ENCODE measurements around the gene PCSK9.

Gene PCSK9

DNA sequence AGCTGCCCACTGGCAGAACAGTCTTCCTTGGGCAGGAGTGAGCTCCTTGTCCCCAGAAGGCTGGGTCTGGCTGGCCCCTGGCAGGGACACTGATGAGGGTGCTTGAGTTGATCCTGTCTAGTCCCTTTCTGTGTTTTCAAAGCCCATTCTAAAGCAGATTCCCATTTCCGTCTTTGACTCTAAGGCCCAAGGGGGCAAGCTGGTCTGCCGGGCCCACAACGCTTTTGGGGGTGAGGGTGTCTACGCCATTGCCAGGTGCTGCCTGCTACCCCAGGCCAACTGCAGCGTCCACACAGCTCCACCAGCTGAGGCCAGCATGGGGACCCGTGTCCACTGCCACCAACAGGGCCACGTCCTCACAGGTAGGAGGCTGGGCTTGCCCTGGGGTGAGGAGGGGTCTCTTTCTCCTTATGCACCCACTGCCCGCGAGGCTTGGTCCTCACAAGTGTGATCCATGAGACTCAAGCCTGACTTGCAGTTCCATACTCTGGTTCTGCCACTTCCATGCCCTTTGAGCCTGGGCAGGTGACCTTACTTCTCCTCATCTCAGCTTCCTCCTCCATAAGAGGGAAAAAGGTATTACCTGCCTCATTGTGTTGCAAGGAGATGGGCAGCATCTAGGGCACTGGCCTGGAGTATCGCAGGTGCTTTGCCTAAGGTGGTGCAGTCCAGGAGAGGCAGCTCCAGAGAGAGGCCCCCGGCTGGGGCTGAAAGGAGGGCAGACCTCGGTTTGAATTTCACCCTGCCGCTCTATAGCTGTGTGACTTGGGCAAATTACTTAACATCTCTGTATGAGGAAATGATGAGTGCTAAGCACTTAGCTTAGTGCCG, 20.2 kb downstream of the PCSK9 start:
- DNase-seq (ENCODE audit: low read depth), result no peak

- DNase-seq (ENCODE audit: low read depth), result no peak
These were observed 21.0 kb downstream of the PCSK9 start for GRCh38 chr1:55060133-55060999.

DNA sequence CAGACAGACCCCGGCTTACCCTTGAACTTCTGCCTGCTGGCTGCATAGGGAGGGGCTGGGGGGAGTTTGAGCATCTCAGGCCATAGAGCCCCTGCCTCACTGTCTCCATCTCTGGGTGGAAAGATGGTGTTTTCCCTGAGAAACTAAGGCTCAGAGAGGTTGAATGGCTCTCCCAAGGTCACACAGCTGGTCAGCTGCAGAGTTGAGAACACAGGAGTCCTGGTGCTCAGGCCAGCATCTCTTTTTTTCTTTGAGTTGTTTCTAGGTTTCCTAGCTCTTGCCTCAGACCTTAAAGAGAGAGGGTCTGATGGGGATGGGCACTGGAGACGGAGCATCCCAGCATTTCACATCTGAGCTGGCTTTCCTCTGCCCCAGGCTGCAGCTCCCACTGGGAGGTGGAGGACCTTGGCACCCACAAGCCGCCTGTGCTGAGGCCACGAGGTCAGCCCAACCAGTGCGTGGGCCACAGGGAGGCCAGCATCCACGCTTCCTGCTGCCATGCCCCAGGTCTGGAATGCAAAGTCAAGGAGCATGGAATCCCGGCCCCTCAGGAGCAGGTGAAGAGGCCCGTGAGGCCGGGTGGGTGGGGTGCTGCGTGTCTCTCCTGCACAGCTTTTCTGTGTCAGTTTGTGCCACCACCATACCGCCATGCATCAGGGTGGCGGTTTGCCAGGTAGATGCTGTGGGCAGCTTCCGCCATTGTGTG, 21.8 kb downstream of the PCSK9 start:
- no peak for DNase-seq (ENCODE audit: low read depth)

- DNase-seq (ENCODE audit: low read depth), result no peak
These were observed 22.5 kb downstream of the PCSK9 start for GRCh38 chr1:55061706-55062321.

- DNase-seq (ENCODE audit: low read depth), result no peak
These were observed 23.6 kb downstream of the PCSK9 start for GRCh38 chr1:55062801-55063576.

- DNase-seq (ENCODE audit: low read depth), result no peak
These were observed 24.2 kb downstream of the PCSK9 start for GRCh38 chr1:55063577-55063942.

DNA sequence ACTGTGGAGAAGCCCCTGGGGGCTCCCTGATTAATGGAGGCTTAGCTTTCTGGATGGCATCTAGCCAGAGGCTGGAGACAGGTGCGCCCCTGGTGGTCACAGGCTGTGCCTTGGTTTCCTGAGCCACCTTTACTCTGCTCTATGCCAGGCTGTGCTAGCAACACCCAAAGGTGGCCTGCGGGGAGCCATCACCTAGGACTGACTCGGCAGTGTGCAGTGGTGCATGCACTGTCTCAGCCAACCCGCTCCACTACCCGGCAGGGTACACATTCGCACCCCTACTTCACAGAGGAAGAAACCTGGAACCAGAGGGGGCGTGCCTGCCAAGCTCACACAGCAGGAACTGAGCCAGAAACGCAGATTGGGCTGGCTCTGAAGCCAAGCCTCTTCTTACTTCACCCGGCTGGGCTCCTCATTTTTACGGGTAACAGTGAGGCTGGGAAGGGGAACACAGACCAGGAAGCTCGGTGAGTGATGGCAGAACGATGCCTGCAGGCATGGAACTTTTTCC, 24.8 kb downstream of the PCSK9 start:
- DNase-seq (ENCODE audit: low read depth), result no peak

DNA sequence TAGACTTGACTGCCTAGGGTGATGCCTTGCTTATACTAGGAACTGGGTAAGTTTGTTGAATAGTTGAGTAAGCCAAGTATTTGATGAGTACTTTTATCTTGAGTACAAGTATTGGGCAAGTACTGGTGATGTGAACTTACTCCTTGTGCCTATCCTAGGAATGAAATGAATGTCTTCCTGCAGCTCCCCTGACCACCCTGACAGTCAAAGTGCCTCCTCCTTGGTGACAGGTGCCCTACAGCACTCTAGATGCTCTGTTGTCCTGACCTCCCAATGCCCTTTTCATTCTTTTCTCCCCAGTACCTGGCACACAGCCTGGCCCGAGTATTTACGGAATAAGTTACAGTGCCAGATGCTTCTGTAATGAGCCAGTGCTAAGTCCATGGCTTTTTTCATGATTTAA, 25.5 kb downstream of the PCSK9 start:
- no peak for DNase-seq (ENCODE audit: low read depth)

DNA sequence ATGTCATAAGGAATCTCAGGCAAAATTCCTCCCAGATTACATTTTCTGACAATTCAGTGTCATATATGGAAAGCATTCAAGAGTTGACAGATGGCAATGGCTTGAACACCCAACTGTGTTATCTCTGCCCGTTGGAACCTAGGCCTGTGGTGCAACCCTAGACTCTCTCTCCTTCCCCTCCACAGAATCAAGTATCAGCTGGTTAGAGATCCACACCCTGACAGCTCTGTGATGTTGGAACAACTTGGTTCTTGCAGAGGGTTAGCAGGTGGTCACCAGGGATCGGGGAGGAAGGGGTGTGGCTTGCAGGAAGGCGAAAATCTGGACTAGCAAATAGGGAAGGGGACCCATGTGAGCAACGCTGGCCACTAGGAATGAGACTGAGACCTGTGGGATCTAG, 26.3 kb downstream of the PCSK9 start:
- no peak for DNase-seq (ENCODE audit: low read depth)

GRCh38 chr1:55067022-55067778, 27.9 kb downstream of the PCSK9 start:
- no peak for DNase-seq (ENCODE audit: low read depth)

- DNase-seq (ENCODE audit: low read depth), result no peak
These were observed 28.6 kb downstream of the PCSK9 start for GRCh38 chr1:55067914-55068313.

DNA sequence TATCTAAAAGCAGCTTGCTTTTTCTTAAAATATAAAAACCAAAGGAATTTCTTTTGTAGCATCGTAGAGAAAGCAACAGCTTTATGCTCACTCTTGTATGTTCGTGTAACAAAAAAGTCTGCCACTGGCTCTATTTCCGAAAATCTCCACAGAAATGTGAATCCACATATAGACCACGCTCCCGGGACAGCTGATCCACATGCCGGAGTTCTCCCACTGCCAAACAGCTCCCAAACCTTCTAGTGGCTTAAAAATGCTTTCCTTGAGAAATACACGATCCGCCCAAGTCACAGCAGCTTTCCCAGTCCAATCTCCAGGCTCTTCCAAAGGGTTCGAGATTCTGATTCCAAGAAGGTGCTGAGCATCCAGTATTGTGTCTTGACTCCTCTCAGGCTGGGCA, 29.3 kb downstream of the PCSK9 start:
- DNase-seq (ENCODE audit: low read depth), result no peak

- DNase-seq (ENCODE audit: low read depth), result no peak
These were observed 29.9 kb downstream of the PCSK9 start for GRCh38 chr1:55069280-55069679.

GRCh38 chr1:55070293-55071164, 31.2 kb downstream of the PCSK9 start:
- no peak for DNase-seq (ENCODE audit: low read depth)

DNA sequence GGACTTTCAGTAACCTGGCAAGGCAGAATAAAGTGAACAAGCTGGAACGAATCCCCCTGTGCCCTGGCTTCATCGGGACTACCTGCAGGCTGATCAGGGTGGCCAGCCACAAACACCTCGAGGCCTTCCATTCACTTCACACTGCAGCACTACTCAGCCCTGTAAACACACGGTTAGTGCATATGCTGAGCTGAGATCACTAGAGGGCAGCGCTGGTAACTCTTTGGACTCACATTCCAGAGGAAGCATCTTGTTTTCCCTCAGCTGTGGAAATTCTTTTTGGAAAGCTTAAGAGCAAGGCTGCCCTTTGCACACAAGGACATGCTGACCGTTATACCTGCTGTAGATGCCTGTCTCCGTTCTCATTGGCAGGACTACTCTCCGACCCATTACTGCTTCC, 32.1 kb downstream of the PCSK9 start:
- DNase-seq (ENCODE audit: low read depth), result no peak

GRCh38 chr1:55073187-55073916, 34.0 kb downstream of the PCSK9 start:
- no peak for DNase-seq (ENCODE audit: low read depth)

- no peak for DNase-seq (ENCODE audit: low read depth)
These were observed 35.1 kb downstream of the PCSK9 start for GRCh38 chr1:55074455-55074854.

DNA sequence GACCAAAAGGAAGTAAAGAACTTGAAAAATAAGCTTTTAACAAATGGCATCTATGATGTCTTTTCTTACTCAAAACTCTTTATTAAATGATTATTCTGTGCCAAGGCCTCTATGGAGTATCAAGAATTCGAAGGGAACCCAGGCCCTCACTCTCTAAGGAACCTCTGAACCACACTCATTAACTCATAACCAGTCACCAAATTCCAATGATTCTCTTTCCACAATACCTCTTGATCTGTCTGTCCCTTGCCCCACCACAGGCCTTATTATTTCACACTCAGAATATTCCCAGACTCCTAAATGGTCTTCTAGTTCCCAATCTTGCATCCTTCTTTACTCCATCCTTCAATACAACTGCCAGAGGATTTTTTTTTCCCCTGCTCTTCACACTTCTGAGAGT, 37.0 kb downstream of the PCSK9 start:
- DNase-seq (ENCODE audit: low read depth), result no peak

- DNase-seq (ENCODE audit: low read depth), result no peak
These were observed 39.1 kb downstream of the PCSK9 start for GRCh38 chr1:55078470-55078869.
